H7 (cell line): Measurements from ENCODE around the gene GABBR2. TPM values are rescaled to one million over a fixed set of nuclear protein-coding genes. Genes with fewer than 3 reads are reported as not detected.

Experiments
- total RNA-seq: library from RNA; depleted of rRNA; stranded (reverse); fragments of >200 nt; shearing (Covaris generic); gene quantifications from 2 replicates; pipeline ENCODE4 v1.2.3, GENCODE V29; 2014; rRNA removed

GABBR2 gene
- total RNA-seq, 1 experiment from 2014 or later, result 0.66 TPM

Other genes with a start within 250 kb of the GABBR2 start
- gene ANKS6, start 87.6 kb upstream of the GABBR2 start, total RNA-seq, result 51.0 and 55.8 TPM in 2 replicates
- 10.6 and 11.4 TPM in 2 replicates for gene GALNT12, start 98.7 kb upstream of the GABBR2 start, total RNA-seq
- not detected in 2 replicates for gene COL15A1, start 235.0 kb upstream of the GABBR2 start, total RNA-seq